Stimulated activated CD8-positive, alpha-beta memory T cell treated with anti-CD3 and anti-CD28 coated beads, Interleukin-4, amount 100 ng/mL, for 4 hours (primary cell): ENCODE measurements around the gene ZNF414.
"Not testable (repeated sequence)": the region's sequence is repeated elsewhere in the genome, so short reads cannot be mapped to it uniquely, and the experiment has no call there.

Source experiments
- DNase-seq, 2 donors: peaks; one replicate each; pipeline ENCODE4 v3.0.0-alpha.2; 2020; ENCODE audit warnings: low read depth in 2 of 2, low spot score in 1 of 2

Gene ZNF414

DNA sequence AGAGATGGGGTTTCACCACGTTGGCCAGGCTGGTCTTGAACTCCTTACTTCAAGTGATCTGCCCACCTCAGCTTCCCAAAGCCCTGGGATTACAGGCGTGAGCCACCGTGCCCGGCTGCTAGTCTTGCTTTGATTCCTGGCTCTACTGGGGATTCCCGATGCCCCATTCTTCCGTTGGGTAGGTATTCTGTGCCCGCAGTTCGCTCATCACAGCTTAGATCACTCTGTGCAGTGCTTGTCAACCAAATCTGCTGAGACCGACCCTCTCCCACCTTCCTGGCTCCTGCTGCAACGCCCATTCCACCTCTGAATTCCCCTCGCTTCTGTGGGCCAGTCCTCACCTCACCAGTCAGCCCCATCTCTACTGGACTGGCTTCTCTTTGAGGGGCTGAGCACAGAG lies 4.6 kb upstream of the ZNF414 start:
- no peak for DNase-seq

- DNase-seq = peak in 1 of 2 donors; percentile 15
Observed at GRCh38 chr19:8517551-8518442, 3.8 kb upstream of the ZNF414 start.

DNA sequence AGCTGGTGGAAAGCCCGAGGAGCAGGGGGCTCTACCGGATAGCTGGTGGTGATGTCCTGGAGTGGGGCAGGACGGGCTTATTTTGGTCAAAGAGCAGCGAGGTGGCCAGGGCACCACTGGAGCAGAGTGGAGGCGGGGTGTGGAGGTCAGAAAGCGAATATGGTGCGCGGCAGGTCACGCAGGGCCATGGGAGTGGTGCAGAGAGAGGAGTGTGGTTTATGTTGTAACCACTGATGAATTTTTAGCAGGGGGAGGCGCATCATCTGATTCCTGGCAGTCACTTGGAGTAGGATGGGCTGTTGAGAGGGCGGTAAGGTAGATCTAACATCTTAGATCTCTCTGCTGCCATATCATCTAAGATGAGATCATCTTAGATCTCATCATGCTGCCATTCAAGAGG lies 1.4 kb upstream of the ZNF414 start:
- DNase-seq = peak in 1 of 2 donors; percentile 22

GRCh38 chr19:8514505-8515009 lies 590 bp upstream of the ZNF414 start:
- not testable (repeated sequence) for DNase-seq

DNA sequence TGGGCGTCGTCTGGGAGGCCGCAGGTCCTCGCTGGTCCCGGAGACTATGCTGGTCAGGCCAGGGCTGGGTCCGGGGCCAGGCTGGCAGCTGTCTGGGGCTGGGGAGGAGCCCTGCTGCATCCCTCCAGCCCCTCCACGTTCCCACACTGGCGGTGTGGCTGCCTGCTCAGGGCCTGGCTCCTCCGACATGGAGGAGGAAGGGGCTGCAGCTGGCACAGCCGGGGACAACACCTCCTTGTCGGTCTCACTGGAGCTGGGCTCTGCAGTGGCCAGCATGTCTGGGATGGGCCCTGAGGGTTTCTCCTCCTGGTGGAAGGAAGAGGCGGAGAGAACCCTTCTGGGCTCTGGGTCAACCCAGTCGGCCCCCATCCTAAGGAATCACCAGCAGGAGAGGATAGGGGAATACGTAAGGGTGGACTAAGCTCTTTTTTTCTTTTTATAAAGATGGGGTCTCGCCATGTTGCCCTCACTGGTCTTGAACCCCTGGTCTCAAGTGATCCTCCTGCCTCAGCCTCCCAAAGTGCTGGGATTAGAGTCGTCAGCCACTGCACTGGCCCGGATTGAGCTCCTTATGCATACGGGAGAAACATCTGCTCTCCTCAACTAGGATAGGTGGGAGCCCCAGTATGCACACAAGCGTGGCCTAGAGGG lies 806 bp downstream of the ZNF414 start:
- no peak for DNase-seq

DNA sequence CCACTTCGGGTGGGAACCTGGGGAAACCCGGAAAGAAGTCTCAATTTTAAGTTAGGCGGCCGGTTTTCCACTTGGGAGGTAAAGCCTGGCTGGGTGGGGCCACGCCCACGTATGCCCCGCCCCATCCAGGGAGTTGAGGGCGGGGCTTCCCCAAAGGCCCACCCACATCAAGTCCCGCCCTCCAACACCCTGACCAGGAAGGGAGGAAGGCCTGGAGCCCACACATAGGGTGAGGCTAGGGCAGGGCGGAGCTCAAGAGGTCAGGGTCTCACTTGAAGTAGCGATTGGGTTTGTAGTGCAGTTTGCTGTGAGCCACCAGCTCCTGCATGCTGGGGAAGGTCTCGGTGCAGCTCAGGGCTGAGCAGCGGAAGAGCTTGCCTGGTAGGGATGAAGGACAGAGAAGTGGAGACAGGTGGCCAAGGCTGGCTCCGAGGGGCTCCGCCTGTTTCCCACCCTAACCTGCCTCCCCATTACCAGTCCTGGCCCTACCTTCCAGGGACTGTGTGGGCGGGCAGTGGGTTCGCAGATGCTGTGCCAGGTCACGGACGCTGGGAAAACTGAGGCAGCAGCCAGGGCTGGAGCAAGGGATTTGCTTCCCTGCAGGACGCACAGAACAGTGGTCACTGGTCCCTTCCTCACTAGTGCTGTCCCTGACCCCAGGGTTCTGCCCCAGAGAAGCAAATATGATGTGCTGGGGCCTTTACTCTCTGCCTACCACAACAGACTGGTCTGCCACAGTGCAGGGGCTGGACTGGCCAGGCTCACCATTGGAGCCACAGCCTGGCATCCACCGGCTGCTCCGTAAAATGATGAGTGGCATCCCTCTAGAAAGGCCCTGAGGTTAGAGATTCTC lies 1.6 kb downstream of the ZNF414 start:
- DNase-seq = no peak

DNA sequence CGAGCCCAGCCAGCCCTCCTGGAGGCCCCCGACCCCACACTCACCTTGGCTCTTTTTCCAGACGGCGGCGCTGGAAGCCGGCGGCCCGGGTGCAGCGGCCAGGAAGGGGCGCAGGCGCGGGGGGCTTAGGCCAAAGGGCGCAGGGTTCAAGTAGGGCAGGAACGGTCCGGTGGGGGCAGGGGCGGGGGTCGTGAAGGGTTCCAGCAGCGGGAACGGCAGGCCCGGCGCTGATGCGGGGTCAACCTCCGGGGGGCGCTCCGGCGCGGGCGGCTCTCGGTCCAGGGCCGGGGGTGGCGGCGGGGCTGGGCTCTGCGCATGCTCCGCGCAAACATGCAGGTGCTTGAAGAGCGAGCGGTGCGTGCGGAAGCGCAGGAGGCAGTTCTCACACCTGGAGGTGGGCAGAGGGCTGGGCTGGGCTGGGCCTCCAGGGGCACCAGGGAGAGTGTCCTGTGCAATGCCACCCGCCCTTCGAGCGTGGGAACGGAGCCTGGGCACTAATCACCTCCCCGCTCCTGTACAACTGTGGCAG lies 2.3 kb downstream of the ZNF414 start:
- DNase-seq = no peak

DNA sequence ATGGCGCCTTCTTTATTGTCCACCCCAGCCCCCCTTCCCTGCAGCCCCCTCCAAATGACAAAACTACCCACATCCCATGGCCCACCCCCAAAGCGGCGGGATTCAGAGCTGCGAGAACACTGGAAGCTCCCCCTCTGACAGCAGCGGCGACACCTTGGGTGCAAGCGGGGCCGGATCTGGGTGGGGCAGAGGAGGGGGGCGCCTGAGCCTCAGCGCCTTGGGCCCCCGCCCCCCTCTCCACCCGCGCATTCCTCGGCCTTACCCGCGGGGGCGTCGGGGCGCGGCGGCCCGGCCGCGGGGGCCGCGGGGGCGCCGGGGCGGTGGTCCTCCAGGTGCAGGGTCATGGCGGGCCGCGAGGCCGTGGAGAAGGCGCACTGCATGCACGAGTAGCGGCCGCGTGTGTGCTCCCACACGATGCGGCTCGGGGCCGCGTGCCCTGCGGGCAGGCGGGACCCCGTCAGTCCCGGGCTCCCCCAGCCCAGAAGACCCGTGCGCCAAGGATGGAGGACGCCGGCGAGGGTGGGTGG lies 3.3 kb downstream of the ZNF414 start:
- no peak for DNase-seq

DNA sequence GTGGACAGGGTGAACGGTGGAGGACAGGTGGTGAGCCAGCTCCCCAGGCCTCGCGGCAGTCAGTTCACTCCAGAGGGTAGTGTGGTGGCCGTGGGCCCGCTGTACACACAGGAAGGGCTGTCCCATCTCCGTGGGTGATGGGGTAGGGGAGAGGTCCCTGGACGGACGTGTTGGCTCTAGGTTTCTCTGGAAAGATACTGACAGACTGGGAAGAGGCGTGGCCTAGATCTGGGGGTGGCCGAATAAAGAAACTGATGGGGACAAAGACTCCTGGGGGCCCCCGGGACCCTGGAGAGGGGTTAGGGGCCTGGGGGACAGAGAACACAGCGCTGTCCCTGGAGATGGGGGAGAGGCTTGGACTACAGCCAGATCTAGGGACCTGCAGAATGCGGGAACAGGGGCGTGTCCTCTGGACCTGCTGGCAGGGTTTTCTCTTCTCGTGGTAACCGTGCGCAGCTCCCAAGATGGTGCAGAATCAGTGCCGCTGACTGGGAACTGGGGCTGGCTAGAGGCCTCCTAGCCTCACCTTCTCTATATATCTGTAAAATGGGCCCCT lies 7.5 kb downstream of the ZNF414 start:
- DNase-seq = no peak

- DNase-seq = peak; percentile 44 to 47
Observed at GRCh38 chr19:8505680-8506401, 8.1 kb downstream of the ZNF414 start.

- DNase-seq = no peak
Observed at GRCh38 chr19:8504919-8505318, 9.0 kb downstream of the ZNF414 start.

DNA sequence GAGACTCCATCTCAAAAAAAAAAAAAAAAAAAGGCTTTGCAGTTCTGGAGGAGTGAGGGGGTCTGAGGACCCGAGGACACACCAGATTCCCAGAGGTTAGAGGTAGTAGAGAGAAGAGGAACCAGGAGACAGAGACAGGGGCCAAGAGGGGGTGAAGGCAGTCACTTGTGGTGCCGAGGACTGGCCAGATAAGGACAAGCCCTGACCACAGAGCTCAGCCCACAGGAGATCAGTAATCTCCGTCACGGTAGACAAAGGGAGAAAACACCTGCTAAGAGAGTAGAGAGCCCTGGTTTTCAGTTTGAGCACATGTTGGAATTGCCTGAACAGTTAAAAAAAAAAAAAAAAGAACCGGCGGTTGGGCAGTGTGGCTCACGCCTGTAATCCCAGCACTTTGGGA lies 9.8 kb downstream of the ZNF414 start:
- no peak for DNase-seq

DNA sequence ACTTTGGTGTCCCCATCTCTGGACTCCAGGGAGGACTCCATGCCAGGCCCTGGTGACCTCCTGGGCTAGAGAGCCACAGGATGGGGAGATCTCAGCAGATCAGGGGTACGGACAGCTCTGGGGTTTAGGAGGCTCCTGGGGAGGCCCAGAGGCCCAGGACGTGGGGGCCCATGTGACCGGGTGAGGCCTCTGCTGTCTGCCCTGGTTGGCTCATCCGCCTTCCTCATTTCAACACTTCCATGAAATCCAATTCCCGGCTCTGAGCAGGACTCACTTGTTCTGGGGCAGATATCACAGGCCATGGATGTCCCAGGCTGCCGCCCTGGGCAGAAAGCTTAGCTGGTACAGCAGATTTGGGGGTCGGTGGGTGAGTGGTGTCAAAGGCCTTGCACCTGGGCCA lies 10.5 kb downstream of the ZNF414 start:
- DNase-seq = no peak

DNA sequence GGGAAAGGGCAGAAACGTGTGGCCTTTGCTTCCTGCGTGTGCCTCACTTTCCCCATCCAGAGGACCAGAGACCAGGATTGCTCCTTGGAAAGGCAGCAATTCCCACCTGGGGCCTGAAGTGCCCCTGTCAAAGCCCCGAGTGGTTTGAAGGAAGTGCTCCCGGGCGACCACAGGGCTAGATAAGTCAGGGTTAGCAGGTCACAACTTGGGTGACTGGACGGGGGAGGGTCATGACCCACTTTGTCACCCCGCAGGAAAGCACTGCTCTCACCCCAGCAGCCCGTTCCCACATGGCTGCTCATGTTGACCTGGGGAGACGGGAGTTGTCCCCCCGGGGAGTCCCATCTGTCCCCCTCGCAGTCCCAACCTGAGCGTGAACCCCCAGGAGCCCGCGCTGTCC lies 12.0 kb downstream of the ZNF414 start:
- DNase-seq = no peak

DNA sequence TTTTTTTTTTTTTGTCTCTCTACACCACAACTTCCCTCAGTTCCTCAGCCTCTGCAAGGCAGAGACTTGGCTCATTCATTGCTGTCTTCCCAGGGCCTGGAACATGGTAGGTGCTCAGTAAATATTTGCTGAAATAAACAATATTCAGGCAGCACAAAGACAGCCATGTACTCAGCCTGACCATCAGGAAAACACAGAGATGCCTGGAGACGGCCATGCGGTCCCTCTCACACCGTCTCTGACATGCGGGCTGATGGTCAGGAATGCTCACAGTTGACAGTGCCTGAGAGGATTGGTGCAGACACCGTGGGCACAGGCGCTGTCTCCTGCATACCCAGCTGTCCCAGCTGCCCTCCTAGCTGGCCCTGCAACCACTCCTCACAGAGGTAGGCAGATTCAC lies 12.5 kb downstream of the ZNF414 start:
- no peak for DNase-seq

DNA sequence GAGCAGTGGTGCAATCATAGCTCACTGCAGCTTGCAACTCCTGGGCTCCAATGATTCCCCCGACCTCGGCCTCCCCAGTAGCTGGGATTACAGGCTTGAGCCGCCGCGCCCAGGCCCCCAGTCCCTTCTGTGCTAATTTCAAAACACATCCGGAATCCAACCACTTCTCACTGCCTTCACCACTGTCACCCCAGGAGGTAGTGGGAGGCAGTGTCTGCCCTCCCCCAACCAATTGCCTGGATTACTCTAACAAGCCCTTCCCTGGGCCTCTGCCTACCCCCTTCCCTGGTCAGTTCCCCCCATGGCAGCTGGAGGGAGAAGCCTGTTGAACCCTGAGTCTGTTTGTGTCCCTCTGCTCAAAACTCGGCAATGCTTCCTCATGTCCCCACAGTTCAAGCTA lies 13.8 kb downstream of the ZNF414 start:
- DNase-seq = no peak

DNA sequence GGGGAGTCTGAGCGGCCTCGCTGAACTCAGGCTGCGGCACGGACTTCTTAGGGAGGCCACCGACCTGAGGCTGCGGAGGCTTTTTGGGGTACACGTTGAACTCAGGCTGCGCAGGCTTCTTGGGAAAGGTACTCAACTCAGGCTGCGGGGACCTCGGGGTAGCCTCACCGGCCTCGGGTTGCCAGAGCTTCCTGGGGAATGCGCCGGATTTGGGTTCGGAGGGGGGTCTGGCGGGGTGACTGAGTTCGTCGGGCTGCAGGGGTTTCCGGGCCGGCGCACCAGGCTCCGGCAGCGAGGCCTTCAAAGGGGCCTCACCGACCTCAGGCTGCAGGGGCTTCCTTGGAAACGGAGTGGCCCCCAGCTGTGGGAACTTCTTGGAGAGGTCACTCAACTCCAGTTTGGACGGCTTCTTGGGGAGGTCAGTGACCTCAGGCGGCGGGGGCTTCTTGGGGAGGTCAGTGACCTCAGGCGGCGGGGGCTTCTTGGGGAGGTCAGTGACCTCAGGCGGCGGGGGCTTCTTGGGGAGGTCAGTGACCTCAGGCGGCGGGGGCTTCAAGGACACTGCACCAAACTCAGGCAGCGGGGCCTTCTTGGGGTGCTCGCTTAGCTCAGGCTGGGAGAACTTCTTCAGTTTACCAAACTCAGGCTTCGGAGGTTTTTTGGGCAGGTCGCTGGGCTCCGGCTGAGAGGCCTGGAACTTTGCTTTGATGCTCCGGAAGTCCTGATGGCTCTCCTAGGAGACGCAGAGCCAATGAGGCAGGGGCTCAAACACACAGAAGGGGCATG lies 14.7 kb downstream of the ZNF414 start:
- no peak for DNase-seq

DNA sequence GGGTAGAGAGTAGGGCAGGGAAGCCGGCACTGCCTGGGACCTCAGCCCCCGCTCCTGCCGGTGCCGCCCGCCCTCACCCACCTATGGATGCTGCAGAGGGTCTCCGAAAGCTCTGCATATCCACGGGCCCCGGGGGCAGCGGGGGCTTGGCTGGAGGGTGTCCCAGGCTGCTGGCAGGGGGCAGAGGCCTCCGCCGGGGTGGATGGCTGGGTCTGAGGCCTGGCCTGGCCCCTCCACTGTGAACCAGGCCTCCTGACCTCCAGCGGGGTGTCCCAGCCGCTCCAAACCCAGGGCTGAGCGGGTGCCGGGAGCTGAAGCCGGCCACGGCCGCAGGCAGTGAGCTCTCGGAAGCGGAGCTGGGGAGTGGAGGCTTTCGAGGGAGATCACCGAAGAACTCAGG lies 15.7 kb downstream of the ZNF414 start:
- DNase-seq = no peak

GRCh38 chr19:8494158-8494557 lies 19.8 kb downstream of the ZNF414 start:
- DNase-seq = no peak
